HepG2 (cell line): ENCODE measurements around the gene PPM1E.

ENCODE experiments used
- MTF2 ChIP-seq: sonication (generic); formaldehyde crosslinking; IDR thresholded peaks from 2 replicates; pipeline ENCODE4 v1.5.0; 2020; ENCODE audit warnings: missing genetic modification reagents, borderline replicate concordance
- PAF1 ChIP-seq: IDR thresholded peaks from 2 replicates; pipeline ENCODE4 v1.6.1; 2016; ENCODE audit warnings: missing genetic modification reagents, missing compliant biosample characterization
- POLR2A ChIP-seq, 2 experiments: IDR thresholded peaks; 2 replicates each; pipeline ENCODE4 v1.6.1; 2011; ENCODE audit warnings: low read depth in 2 of 2, low read length in 2 of 2, mild to moderate bottlenecking in 1 of 2, moderate library complexity in 1 of 2; ENCODE audit not compliant: insufficient read depth in 1 of 2
- TAF1 ChIP-seq: sonication (generic); formaldehyde crosslinking; IDR thresholded peaks from 2 replicates; pipeline ENCODE4 v1.4.0; 2020; ENCODE audit warnings: missing genetic modification reagents
- ZFP1 ChIP-seq: IDR thresholded peaks from 2 replicates; pipeline ENCODE4 v1.6.1; 2016
- ZNF33A ChIP-seq: sonication (generic); formaldehyde crosslinking; IDR thresholded peaks from 2 replicates; pipeline ENCODE4 v1.5.1; 2020; ENCODE audit warnings: missing genetic modification reagents, mild to moderate bottlenecking, moderate library complexity, borderline replicate concordance

DNA sequence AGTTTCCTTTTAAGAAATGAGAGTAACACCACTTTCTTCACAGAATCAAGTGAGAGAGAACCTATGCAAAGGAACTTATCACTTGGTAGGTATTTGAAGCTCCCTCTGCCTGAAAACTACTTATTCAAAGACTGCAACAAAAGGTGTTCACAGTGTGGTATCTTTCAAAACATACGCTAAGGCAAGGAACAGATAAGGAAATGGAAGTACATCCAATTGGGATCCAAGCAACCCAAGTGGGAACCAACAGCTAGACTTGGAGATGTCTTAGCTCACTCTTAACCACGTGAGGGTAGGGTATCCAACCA, 431 bp upstream of the PPM1E start:
- TF ChIP-seq ZFP1 (CRISPR knock-in tag) = no peak
- no peak for TF ChIP-seq ZNF33A (CRISPR knock-in tag)
- TF ChIP-seq PAF1 (CRISPR knock-in tag) = no peak
- no peak for TF ChIP-seq POLR2A (IDR thresholded peaks at IDR 0.05; ENCODE audit: insufficient read depth in 1 of 2, low read depth in 2 of 2, low read length in 2 of 2)
- TF ChIP-seq MTF2 (CRISPR knock-in tag) = no peak
- no peak for TF ChIP-seq TAF1
